ENCODE measurements around the gene PCAT6.
A peak's percentile ranks its signal among the peaks of the same experiment; 100 is the strongest.

Gene PCAT6

DNA sequence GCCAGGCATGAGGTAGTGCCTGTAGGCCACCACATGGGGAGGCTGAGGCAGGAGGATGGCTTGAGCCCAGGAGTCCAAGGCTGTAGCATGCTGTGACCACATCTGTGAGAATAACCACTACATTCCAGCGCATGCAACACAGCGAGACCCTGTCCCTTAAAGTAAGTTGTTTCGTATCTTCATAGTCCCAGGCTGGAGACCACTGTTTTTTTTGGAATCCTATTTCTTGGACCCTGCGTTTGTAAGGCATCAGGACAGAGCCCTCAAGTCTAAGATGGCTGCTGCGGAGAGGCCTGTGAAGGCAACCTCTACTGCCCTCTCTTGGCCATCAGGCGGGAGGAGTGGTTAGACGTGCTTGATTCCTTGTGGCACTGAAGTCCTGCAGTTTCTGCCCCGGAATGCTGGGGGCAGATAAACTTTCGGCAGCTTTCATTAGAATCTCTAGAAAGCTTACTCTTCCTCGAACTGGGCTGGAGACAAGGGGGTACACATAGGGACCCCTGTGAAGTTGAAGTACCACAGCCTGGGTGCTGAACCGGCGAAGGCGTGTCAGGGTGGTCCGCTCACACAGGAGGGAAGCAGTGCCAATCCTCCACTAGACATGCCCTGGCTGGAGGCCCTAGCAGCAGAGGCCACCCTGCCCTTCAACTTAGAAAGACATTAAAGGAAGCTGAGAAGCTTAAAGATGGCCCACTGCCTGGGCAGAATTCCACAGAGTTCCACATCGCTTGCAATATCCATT lies 41.6 kb downstream of the PCAT6 start:
- WGBS, 2 donors (ENCODE audit: extremely low coverage in 2 of 2, insufficient read length in 2 of 2, insufficient replicate concordance in 1 of 2): no CpG with 5 or more reads among the region's 15 CpGs
- H4K91ac ChIP-seq (ENCODE audit: low read depth, low read length, poor library complexity): no peak overlapping the region
- no peak overlapping the region for H2BK12ac ChIP-seq (ENCODE audit: low read length)
- no peak overlapping the region for H2AK5ac ChIP-seq (ENCODE audit: low read depth, low read length)
- no peak overlapping the region for H3K4ac ChIP-seq (ENCODE audit: low read length)
- H3K4me2 ChIP-seq (ENCODE audit: insufficient read depth, low read length, poor library complexity, severe bottlenecking): no peak overlapping the region
- H3K4me1 ChIP-seq (ENCODE audit: control insufficient read depth in 2 of 2, insufficient read depth in 1 of 2, low read depth in 1 of 2, low read length in 2 of 2): peaks cover 0 to 2% of the 10 kb centered on the region in 2 donors
- H3K79me1 ChIP-seq (ENCODE audit: low read depth, low read length): peaks cover 4% of the 10 kb centered on the region
- H3K27ac ChIP-seq (replicated peaks; ENCODE audit: low read length): no peak overlapping the region
- peak; percentile 21 for DNase-seq (ENCODE audit: low spot score)
- no peak overlapping the region for H3K18ac ChIP-seq (ENCODE audit: low read length)
- H3K9me3 ChIP-seq (replicated peaks in 1 of 2; ENCODE audit: control insufficient read depth in 2 of 2, insufficient read depth in 1 of 2, low read depth in 1 of 2, low read length in 2 of 2): no peaks in the 10 kb centered on the region
- H3K23ac ChIP-seq (ENCODE audit: low read depth, low read length, poor library complexity): no peak overlapping the region
- H4K8ac ChIP-seq (ENCODE audit: low read depth, low read length): no peak overlapping the region
- H3K9ac ChIP-seq (ENCODE audit: low read depth, low read length, poor library complexity): peak overlapping the region; percentile 47
- H2BK120ac ChIP-seq (ENCODE audit: low read depth, low read length): no peak overlapping the region
- H2AFZ ChIP-seq (ENCODE audit: low read length): peak overlapping the region; percentile 71
- no peak overlapping the region for H2BK15ac ChIP-seq (ENCODE audit: low read length)
- H3K27me3 ChIP-seq (ENCODE audit: control insufficient read depth in 3 of 3, insufficient read depth in 3 of 3, low read depth in 1 of 3, low read length in 3 of 3): no peaks in the 10 kb centered on the region
- H2BK5ac ChIP-seq (ENCODE audit: low read length): no peak overlapping the region
- H3K4me3 ChIP-seq (ENCODE audit: low read length in 2 of 2): no peak overlapping the region
- H3K14ac ChIP-seq (ENCODE audit: low read length): no peak overlapping the region
- H3K36me3 ChIP-seq (replicated peaks in 1 of 2; ENCODE audit: control insufficient read depth in 2 of 2, insufficient read depth in 2 of 2, low read length in 2 of 2): peaks cover 39 to 49% of the 10 kb centered on the region in 2 donors

DNA sequence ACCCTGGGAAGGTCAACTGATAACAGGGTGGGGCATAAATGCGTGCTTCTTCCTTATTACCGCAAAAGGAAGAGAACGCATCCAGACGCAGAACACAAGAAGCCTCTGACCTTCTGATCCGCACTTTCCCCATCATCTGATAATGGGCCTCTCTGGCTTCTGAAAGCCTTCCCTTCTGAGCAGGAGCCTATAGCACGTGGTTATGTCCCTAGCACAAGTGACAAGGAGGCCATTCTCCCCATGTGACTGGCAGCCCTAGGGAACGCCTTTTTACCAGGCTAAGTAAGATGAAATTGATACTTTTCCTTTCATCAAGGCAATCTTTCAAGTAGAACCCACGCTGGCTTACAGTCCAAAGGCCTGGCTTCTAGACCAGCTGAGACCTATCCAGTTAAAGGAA lies 44.0 kb downstream of the PCAT6 start:
- H4K91ac ChIP-seq (ENCODE audit: low read depth, low read length, poor library complexity): no peak overlapping the region
- H3K4me2 ChIP-seq (ENCODE audit: insufficient read depth, low read length, poor library complexity, severe bottlenecking): no peak overlapping the region
- no peak overlapping the region for H2BK5ac ChIP-seq (ENCODE audit: low read length)
- no peak overlapping the region for H2AFZ ChIP-seq (ENCODE audit: low read length)
- no peak overlapping the region for H3K23ac ChIP-seq (ENCODE audit: low read depth, low read length, poor library complexity)
- H2AK5ac ChIP-seq (ENCODE audit: low read depth, low read length): no peak overlapping the region
- H3K9me3 ChIP-seq (replicated peaks in 1 of 2; ENCODE audit: control insufficient read depth in 2 of 2, insufficient read depth in 1 of 2, low read depth in 1 of 2, low read length in 2 of 2): no peaks in the 10 kb centered on the region
- peaks cover 11% of the 10 kb centered on the region for H3K79me1 ChIP-seq (ENCODE audit: low read depth, low read length)
- H2BK120ac ChIP-seq (ENCODE audit: low read depth, low read length): no peak overlapping the region
- no peak overlapping the region for H2BK15ac ChIP-seq (ENCODE audit: low read length)
- no peak overlapping the region for H4K8ac ChIP-seq (ENCODE audit: low read depth, low read length)
- no peak overlapping the region for H3K14ac ChIP-seq (ENCODE audit: low read length)
- H3K4ac ChIP-seq (ENCODE audit: low read length): no peak overlapping the region
- no peak overlapping the region for H3K4me3 ChIP-seq (ENCODE audit: low read length in 2 of 2)
- WGBS, 2 donors (ENCODE audit: extremely low coverage in 2 of 2, insufficient read length in 2 of 2, insufficient replicate concordance in 1 of 2): no CpG with 5 or more reads among the region's 8 CpGs
- no peak overlapping the region for H3K27ac ChIP-seq (replicated peaks; ENCODE audit: low read length)
- H3K9ac ChIP-seq (ENCODE audit: low read depth, low read length, poor library complexity): no peak overlapping the region
- no peak overlapping the region for H2BK12ac ChIP-seq (ENCODE audit: low read length)
- no peaks in the 10 kb centered on the region for H3K27me3 ChIP-seq (ENCODE audit: control insufficient read depth in 3 of 3, insufficient read depth in 3 of 3, low read depth in 1 of 3, low read length in 3 of 3)
- no peak for DNase-seq (ENCODE audit: low spot score)
- peaks cover 50 to 62% of the 10 kb centered on the region in 2 donors for H3K36me3 ChIP-seq (replicated peaks in 1 of 2; ENCODE audit: control insufficient read depth in 2 of 2, insufficient read depth in 2 of 2, low read length in 2 of 2)
- peaks cover 0 to 2% of the 10 kb centered on the region in 2 donors for H3K4me1 ChIP-seq (ENCODE audit: control insufficient read depth in 2 of 2, insufficient read depth in 1 of 2, low read depth in 1 of 2, low read length in 2 of 2)
- H3K18ac ChIP-seq (ENCODE audit: low read length): no peak overlapping the region

DNA sequence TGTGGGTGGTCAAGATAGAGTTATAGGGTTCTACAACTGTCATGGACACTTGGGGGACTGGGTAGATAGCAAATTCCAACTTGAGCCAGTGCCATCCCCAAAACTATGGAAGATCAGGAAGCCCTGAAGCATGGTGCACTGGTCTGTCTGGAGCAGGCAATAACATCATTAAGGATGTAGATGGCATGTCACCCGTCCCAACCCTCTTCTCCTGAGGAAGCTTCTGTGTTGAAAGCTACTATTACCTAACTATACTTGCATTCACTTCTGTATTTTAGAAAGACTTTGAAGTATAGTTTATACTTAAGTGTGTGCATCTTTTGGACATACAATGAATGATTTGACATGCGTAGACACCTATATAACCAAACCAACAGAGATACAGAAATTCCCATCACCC lies 45.3 kb downstream of the PCAT6 start:
- no peak overlapping the region for H3K4ac ChIP-seq (ENCODE audit: low read length)
- H3K9me3 ChIP-seq (replicated peaks in 1 of 2; ENCODE audit: control insufficient read depth in 2 of 2, insufficient read depth in 1 of 2, low read depth in 1 of 2, low read length in 2 of 2): no peaks in the 10 kb centered on the region
- no peak overlapping the region for H2BK5ac ChIP-seq (ENCODE audit: low read length)
- no peak overlapping the region for H3K4me3 ChIP-seq (ENCODE audit: low read length in 2 of 2)
- H3K23ac ChIP-seq (ENCODE audit: low read depth, low read length, poor library complexity): no peak overlapping the region
- peaks cover 0 to 5% of the 10 kb centered on the region in 2 donors for H3K4me1 ChIP-seq (ENCODE audit: control insufficient read depth in 2 of 2, insufficient read depth in 1 of 2, low read depth in 1 of 2, low read length in 2 of 2)
- DNase-seq (ENCODE audit: low spot score): no peak
- H4K8ac ChIP-seq (ENCODE audit: low read depth, low read length): no peak overlapping the region
- H3K14ac ChIP-seq (ENCODE audit: low read length): no peak overlapping the region
- H3K36me3 ChIP-seq (replicated peaks in 1 of 2; ENCODE audit: control insufficient read depth in 2 of 2, insufficient read depth in 2 of 2, low read length in 2 of 2): peaks cover 46 to 57% of the 10 kb centered on the region in 2 donors
- H2BK120ac ChIP-seq (ENCODE audit: low read depth, low read length): no peak overlapping the region
- H2BK15ac ChIP-seq (ENCODE audit: low read length): no peak overlapping the region
- H3K18ac ChIP-seq (ENCODE audit: low read length): no peak overlapping the region
- H3K79me1 ChIP-seq (ENCODE audit: low read depth, low read length): peaks cover 13% of the 10 kb centered on the region
- no peak overlapping the region for H2AK5ac ChIP-seq (ENCODE audit: low read depth, low read length)
- H2AFZ ChIP-seq (ENCODE audit: low read length): no peak overlapping the region
- H3K27me3 ChIP-seq (ENCODE audit: control insufficient read depth in 3 of 3, insufficient read depth in 3 of 3, low read depth in 1 of 3, low read length in 3 of 3): no peaks in the 10 kb centered on the region
- no peak overlapping the region for H3K27ac ChIP-seq (replicated peaks; ENCODE audit: low read length)
- H3K9ac ChIP-seq (ENCODE audit: low read depth, low read length, poor library complexity): no peak overlapping the region
- H3K4me2 ChIP-seq (ENCODE audit: insufficient read depth, low read length, poor library complexity, severe bottlenecking): no peak overlapping the region
- H4K91ac ChIP-seq (ENCODE audit: low read depth, low read length, poor library complexity): no peak overlapping the region
- no CpG with 5 or more reads among the region's 2 CpGs for WGBS, 2 donors (ENCODE audit: extremely low coverage in 2 of 2, insufficient read length in 2 of 2, insufficient replicate concordance in 1 of 2)
- H2BK12ac ChIP-seq (ENCODE audit: low read length): no peak overlapping the region

DNA sequence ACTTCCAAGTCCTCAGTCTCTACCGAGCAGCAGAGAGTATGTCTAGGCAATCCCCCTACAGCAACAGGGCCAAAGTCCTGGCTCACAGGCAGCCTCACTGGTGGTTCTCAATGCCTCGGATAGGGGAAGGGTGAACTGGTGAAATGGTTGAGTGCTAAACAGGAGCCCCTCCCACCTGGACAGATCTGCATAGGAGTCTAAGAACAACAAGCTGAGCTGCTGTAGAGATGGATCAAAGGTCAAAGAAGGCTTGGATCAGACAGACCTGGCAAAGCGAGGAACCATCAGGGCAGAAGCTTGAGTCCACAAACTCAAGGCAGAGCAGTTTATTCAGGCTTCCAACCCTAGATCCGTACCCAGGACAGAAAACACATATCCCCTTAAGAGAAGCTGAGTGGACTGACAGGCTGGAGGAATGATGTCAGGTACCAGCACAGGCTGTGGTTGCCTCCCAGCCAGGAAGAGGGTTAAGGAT lies 46.4 kb downstream of the PCAT6 start:
- WGBS, 2 donors (ENCODE audit: extremely low coverage in 2 of 2, insufficient read length in 2 of 2, insufficient replicate concordance in 1 of 2): no CpG with 5 or more reads among the region's 4 CpGs
- H3K4me3 ChIP-seq (ENCODE audit: low read length in 2 of 2): no peak overlapping the region

More for the DNA sequence above, 46.4 kb downstream of the PCAT6 start:
- Histone ChIP-seq H2BK5ac (ENCODE audit: low read length) (no peak overlapping the region), H3K27me3 (ENCODE audit: control insufficient read depth in 3 of 3, insufficient read depth in 3 of 3, low read depth in 1 of 3, low read length in 3 of 3) (no peaks in the 10 kb centered on the region), H2AK5ac (ENCODE audit: low read depth, low read length) (no peak overlapping the region), H3K79me1 (ENCODE audit: low read depth, low read length) (peaks cover 11% of the 10 kb centered on the region), H4K91ac (ENCODE audit: low read depth, low read length, poor library complexity) (no peak overlapping the region), H2AFZ (ENCODE audit: low read length) (no peak overlapping the region), H3K4ac (ENCODE audit: low read length) (no peak overlapping the region), H3K18ac (ENCODE audit: low read length) (no peak overlapping the region), H2BK12ac (ENCODE audit: low read length) (no peak overlapping the region), H2BK15ac (ENCODE audit: low read length) (no peak overlapping the region), H3K23ac (ENCODE audit: low read depth, low read length, poor library complexity) (no peak overlapping the region), H3K4me1 (ENCODE audit: control insufficient read depth in 2 of 2, insufficient read depth in 1 of 2, low read depth in 1 of 2, low read length in 2 of 2) (peaks cover 0 to 5% of the 10 kb centered on the region in 2 donors), H3K9me3 (replicated peaks in 1 of 2; ENCODE audit: control insufficient read depth in 2 of 2, insufficient read depth in 1 of 2, low read depth in 1 of 2, low read length in 2 of 2) (no peaks in the 10 kb centered on the region), H3K14ac (ENCODE audit: low read length) (no peak overlapping the region), H4K8ac (ENCODE audit: low read depth, low read length) (no peak overlapping the region), H3K27ac (replicated peaks; ENCODE audit: low read length) (no peak overlapping the region), H2BK120ac (ENCODE audit: low read depth, low read length) (no peak overlapping the region), H3K4me2 (ENCODE audit: insufficient read depth, low read length, poor library complexity, severe bottlenecking) (no peak overlapping the region), H3K9ac (ENCODE audit: low read depth, low read length, poor library complexity) (no peak overlapping the region), H3K36me3 (replicated peaks in 1 of 2; ENCODE audit: control insufficient read depth in 2 of 2, insufficient read depth in 2 of 2, low read length in 2 of 2) (peaks cover 41 to 52% of the 10 kb centered on the region in 2 donors)
- DNase-seq (ENCODE audit: low spot score): no peak

Measured in neuronal stem cell (in vitro differentiated cells).